WTC11 (cell line): ENCODE results near the gene ZC3H13. TPM values are rescaled to one million over a fixed set of nuclear protein-coding genes. Genes with fewer than 3 reads are reported as not detected.

Experiments used
- ATAC-seq: fragments of 200-7000 bp; cut with Tn5 transposase; 2 replicates; pipeline ENCODE4 v1.10.0; 2021; ENCODE audit warnings: mild to moderate bottlenecking, moderate library complexity
- CTCF ChIA-PET: fragments of 300-600 bp; sonication (Branson Sonifier 250); formaldehyde crosslinking; loops from one replicate; lab custom pipeline; 2021; ENCODE audit warnings: antibody characterized with exemption; lab: Charles Lee
- POLR2A ChIA-PET: fragments of 350-600 bp; sonication (Branson Sonifier 250); formaldehyde crosslinking; loops from one replicate; lab custom pipeline; 2021; ENCODE audit warnings: antibody characterized with exemption; lab: Charles Lee
- DNase-seq: peaks from one replicate; pipeline ENCODE4 v3.0.0; 2021; ENCODE audit warnings: low spot score
- H3K27ac Mint-ChIP-seq: 2 replicates; pipeline ENCODE4 v1.8.0; 2021; ENCODE audit warnings: mixed read lengths
- H3K27me3 Mint-ChIP-seq: 2 replicates; pipeline ENCODE4 v1.8.0; 2021; ENCODE audit warnings: low read depth, mild to moderate bottlenecking, moderate library complexity, mixed read lengths
- H3K36me3 Mint-ChIP-seq: 2 replicates; pipeline ENCODE4 v1.8.0; 2021; ENCODE audit warnings: mixed read lengths
- H3K4me1 Mint-ChIP-seq: 2 replicates; pipeline ENCODE4 v1.8.0; 2022; ENCODE audit warnings: mixed read lengths
- H3K4me3 Mint-ChIP-seq: 2 replicates; pipeline ENCODE4 v1.8.0; 2021; ENCODE audit warnings: mild to moderate bottlenecking, moderate library complexity, mixed read lengths
- H3K9me3 Mint-ChIP-seq: 2 replicates; pipeline ENCODE4 v1.8.0; 2021; ENCODE audit warnings: mixed read lengths
- ARID4B ChIP-seq: sonication (generic); formaldehyde crosslinking; IDR thresholded peaks from 2 replicates; pipeline ENCODE4 v1.8.0; 2023; ENCODE audit warnings: missing genetic modification reagents, mild to moderate bottlenecking, borderline replicate concordance
- CBFB ChIP-seq: sonication (generic); formaldehyde crosslinking; IDR thresholded peaks from 2 replicates; pipeline ENCODE4 v1.8.1; 2022; ENCODE audit warnings: mild to moderate bottlenecking, low read depth, missing genetic modification reagents
- CTCF ChIP-seq: fragments of 200-600 bp; IDR thresholded peaks from 2 replicates; pipeline ENCODE4 v1.8.0; 2022; ENCODE audit warnings: antibody characterized with exemption
- E2F1 ChIP-seq: sonication (generic); formaldehyde crosslinking; IDR thresholded peaks from 2 replicates; pipeline ENCODE4 v1.8.0; 2022; ENCODE audit warnings: mild to moderate bottlenecking, missing genetic modification reagents
- ETV6 ChIP-seq: sonication (generic); formaldehyde crosslinking; IDR thresholded peaks from 2 replicates; pipeline ENCODE4 v1.8.1; 2022; ENCODE audit warnings: mild to moderate bottlenecking, missing genetic modification reagents
- HMGA2 ChIP-seq: fragments of 250-450 bp; sonication (Bioruptor Pico); IDR thresholded peaks from 2 replicates; pipeline ENCODE4 v1.4.0; 2021; ENCODE audit warnings: mild to moderate bottlenecking, moderate library complexity
- HMGXB4 ChIP-seq: sonication (generic); formaldehyde crosslinking; IDR thresholded peaks from 2 replicates; pipeline ENCODE4 v1.8.1; 2023; ENCODE audit warnings: mild to moderate bottlenecking, moderate library complexity, missing genetic modification reagents
- JUN ChIP-seq: sonication (generic); formaldehyde crosslinking; IDR thresholded peaks from 2 replicates; pipeline ENCODE4 v1.8.0; 2023; ENCODE audit warnings: mild to moderate bottlenecking, missing genetic modification reagents
- KAT7 ChIP-seq: sonication (generic); formaldehyde crosslinking; IDR thresholded peaks from 2 replicates; pipeline ENCODE4 v1.8.1; 2023; ENCODE audit warnings: missing genetic modification reagents, mild to moderate bottlenecking, borderline replicate concordance
- MAX ChIP-seq: sonication (generic); formaldehyde crosslinking; IDR thresholded peaks from 2 replicates; pipeline ENCODE4 v1.8.0; 2022; ENCODE audit warnings: mild to moderate bottlenecking, missing genetic modification reagents
- NFATC4 ChIP-seq: fragments of 250-450 bp; sonication (Bioruptor Pico); IDR thresholded peaks from 2 replicates; pipeline ENCODE4 v1.9.0; 2021; ENCODE audit warnings: mild to moderate bottlenecking
- NFYB ChIP-seq: sonication (generic); formaldehyde crosslinking; conservative IDR thresholded peaks from 2 replicates; pipeline ENCODE4 v1.8.0; 2022; ENCODE audit warnings: low read depth, missing genetic modification reagents
- PRRX2 ChIP-seq: fragments of 250-450 bp; sonication (Bioruptor Pico); IDR thresholded peaks from 2 replicates; pipeline ENCODE4 v1.8.0; 2021; ENCODE audit warnings: mild to moderate bottlenecking
- RELA ChIP-seq: sonication (generic); formaldehyde crosslinking; IDR thresholded peaks from 2 replicates; pipeline ENCODE4 v1.8.1; 2022; ENCODE audit warnings: missing genetic modification reagents, mild to moderate bottlenecking, borderline replicate concordance
- TEAD1 ChIP-seq: sonication (generic); formaldehyde crosslinking; IDR thresholded peaks from 2 replicates; pipeline ENCODE4 v1.8.0; 2022; ENCODE audit warnings: mild to moderate bottlenecking, missing genetic modification reagents
- ZBTB21 ChIP-seq: sonication (generic); formaldehyde crosslinking; IDR thresholded peaks from 2 replicates; pipeline ENCODE4 v1.8.1; 2023; ENCODE audit warnings: mild to moderate bottlenecking, missing genetic modification reagents, borderline replicate concordance
- ZNF396 ChIP-seq: fragments of 250-450 bp; sonication (Bioruptor Pico); IDR thresholded peaks from 2 replicates; pipeline ENCODE4 v1.8.0; 2021; ENCODE audit warnings: mild to moderate bottlenecking, moderate library complexity, borderline replicate concordance
- ZNF416 ChIP-seq: fragments of 250-450 bp; sonication (Bioruptor Pico); IDR thresholded peaks from 2 replicates; pipeline ENCODE4 v1.9.0; 2021; ENCODE audit warnings: mild to moderate bottlenecking, inconsistent platforms
- total RNA-seq: library from RNA; stranded (reverse); gene quantifications from 3 replicates; pipeline ENCODE4 v1.2.3, GENCODE V29; 2021

ZC3H13 gene
- total RNA-seq, 1 experiment from 2014 or later, result 49.7 TPM

GRCh38 chr13:46050771-46051170 lies 1.8 kb downstream of the ZC3H13 start (continued):
- TF ChIP-seq E2F1 (CRISPR knock-in tag) (no peak), CTCF (no peak), NFATC4 (no peak), JUN (CRISPR knock-in tag) (no peak), NFYB (CRISPR knock-in tag) (no peak), HMGXB4 (CRISPR knock-in tag) (no peak), ARID4B (CRISPR knock-in tag) (no peak)

GRCh38 chr13:46045424-46045823 lies 7.1 kb downstream of the ZC3H13 start:
- POLR2A ChIA-PET, result no interaction called here
- Mint-ChIP-seq H3K4me1 (no peaks in the 10 kb centered on the region; the same call in 1 of the 2 replicates), H3K9me3 (no peaks in the 10 kb centered on the region), H3K27me3 (no peaks in the 10 kb centered on the region), H3K27ac (no peak overlapping the region), H3K36me3 (peaks cover 12% of the 10 kb centered on the region), H3K4me3 (no peak overlapping the region)
- TF ChIP-seq PRRX2 (CRISPR knock-in tag), result no peak
- TF ChIP-seq ARID4B (CRISPR knock-in tag), result no peak
- TF ChIP-seq KAT7, result no peak
- no peak for TF ChIP-seq ZBTB21 (CRISPR knock-in tag)
- TF ChIP-seq ZNF396 (CRISPR knock-in tag), result no peak
- TF ChIP-seq ZNF416 (CRISPR knock-in tag), result no peak
- no peak for TF ChIP-seq ETV6 (CRISPR knock-in tag)
- no peak for TF ChIP-seq HMGA2
- TF ChIP-seq CBFB, result no peak
- no peak for TF ChIP-seq TEAD1 (CRISPR knock-in tag)
- no peak for TF ChIP-seq RELA
- no peak for TF ChIP-seq MAX (CRISPR knock-in tag)
- ATAC-seq (no peak), DNase-seq (no peak)
- CTCF ChIA-PET, result no interaction called here
